ENCODE measurements around the gene BCR. TPM values are rescaled to one million over a fixed set of nuclear protein-coding genes. Genes with fewer than 3 reads are reported as not detected.

BCR gene
- total RNA-seq, 2 donors from 2014 or later: 40.3 to 47.4 TPM

GRCh38 chr22:23207729-23208393 lies 27.6 kb downstream of the BCR start:
- DNase-seq (ENCODE audit: low spot score): no peak
- intact Hi-C loops (cut with DNase I): no loop called here

DNA sequence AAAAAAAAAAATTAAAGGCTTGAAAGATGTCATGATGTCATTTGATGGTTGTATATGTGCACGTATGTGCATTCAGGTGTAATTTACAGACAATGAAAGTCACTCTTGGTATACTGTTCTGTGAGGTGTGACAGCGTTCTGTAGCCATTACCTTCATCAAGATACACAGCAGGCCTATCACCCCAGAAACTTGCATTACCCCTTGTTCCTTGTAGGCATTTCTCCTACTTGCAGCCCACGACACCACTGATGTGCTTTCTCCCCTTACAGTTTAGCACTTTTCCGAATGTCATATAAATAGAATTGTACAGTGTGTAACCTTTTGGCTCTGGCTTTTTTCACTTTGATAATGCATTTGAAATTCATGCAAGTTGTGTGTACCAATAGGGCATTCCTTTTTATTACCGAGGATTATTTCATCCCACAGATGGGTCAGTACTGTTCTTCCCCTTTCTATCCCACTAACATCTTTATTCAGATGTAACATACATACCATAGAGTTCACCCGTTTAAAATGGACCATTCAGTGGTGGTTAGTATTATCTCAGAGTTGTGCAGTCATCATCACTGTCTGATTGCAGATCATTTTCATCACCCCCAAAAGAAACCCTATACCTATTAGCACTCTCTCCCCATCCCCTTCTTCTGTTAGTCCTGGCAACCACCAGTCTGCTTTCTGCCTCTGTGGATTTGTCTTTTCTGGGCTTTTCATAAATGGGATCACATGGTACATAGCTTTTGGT lies 30.3 kb downstream of the BCR start:
- intact Hi-C loops (cut with DNase I): no loop called here
- DNase-seq (ENCODE audit: low spot score): no peak

DNA sequence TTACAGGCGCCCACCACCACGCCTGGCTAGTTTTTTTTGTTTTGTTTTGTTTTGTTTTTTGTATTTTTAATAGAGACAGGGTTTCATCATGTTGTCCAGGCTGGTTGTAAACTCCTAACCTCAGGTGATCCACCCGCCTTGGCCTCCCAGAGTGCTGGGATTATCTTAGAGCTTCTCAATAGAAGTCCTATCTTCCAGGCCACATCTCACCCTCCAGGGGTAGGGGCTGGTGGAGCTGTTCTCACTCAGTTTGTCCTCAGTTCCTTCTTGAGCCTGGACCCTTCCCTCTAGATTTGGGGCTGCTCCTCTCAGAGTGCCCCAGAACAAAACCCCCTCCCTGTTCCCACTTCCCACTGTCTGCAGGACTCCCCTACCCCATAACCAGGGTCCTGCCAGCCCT lies 31.3 kb downstream of the BCR start:
- no peak for DNase-seq (ENCODE audit: low spot score)
- intact Hi-C loops (cut with DNase I): no loop called here

- no peak for DNase-seq (ENCODE audit: low spot score)
- intact Hi-C loops (cut with DNase I): no loop called here
Measured at GRCh38 chr22:23212061-23213021, 32.0 kb downstream of the BCR start.

- DNase-seq (ENCODE audit: low spot score): no peak
- intact Hi-C loops (cut with DNase I): no loop called here
Measured at GRCh38 chr22:23213022-23213555, 32.8 kb downstream of the BCR start.

- DNase-seq (ENCODE audit: low spot score): no peak
- intact Hi-C loops (cut with DNase I): no loop called here
Measured at GRCh38 chr22:23213581-23214334, 33.4 kb downstream of the BCR start.

DNA sequence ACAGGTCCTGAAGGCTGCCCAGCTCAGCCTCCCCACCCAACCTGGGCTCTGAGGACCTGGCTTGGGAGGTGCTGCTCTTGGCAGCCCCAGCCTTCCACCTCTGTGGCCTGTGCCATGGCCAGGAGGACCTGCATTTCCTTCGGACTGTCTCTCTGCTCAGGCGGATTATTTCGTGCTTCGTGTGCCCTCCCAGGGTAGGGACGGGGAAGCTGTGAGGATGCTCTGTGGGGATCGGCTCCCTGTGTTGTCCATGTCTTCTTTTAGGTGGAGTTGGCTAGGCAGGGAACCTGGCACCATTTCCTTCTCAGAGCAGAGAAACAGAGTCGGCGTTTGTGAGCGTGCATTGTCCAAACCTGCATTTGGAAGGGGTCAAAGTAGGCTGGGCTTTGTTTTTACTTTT lies 34.1 kb downstream of the BCR start:
- no peak for DNase-seq (ENCODE audit: low spot score)
- intact Hi-C loops (cut with DNase I): no loop called here

- intact Hi-C loops (cut with DNase I): loop anchor here in 1 of 2 donors (5.0 kb wide), 1 partner anchor 33 kb away; the partner anchor contains the start of gene BCR
Measured at GRCh38 chr22:23215294-23216241, 35.3 kb downstream of the BCR start.

GRCh38 chr22:23216461-23217170 lies 36.3 kb downstream of the BCR start:
- DNase-seq (ENCODE audit: low spot score): no peak
- intact Hi-C loops (cut with DNase I): loop anchor here in 1 of 2 donors (5.0 kb wide), 1 partner anchor 34 kb away; the partner anchor contains the start of gene BCR

More at GRCh38 chr22:23215294-23216241, 35.3 kb downstream of the BCR start:
- DNase-seq (ENCODE audit: low spot score): no peak

DNA sequence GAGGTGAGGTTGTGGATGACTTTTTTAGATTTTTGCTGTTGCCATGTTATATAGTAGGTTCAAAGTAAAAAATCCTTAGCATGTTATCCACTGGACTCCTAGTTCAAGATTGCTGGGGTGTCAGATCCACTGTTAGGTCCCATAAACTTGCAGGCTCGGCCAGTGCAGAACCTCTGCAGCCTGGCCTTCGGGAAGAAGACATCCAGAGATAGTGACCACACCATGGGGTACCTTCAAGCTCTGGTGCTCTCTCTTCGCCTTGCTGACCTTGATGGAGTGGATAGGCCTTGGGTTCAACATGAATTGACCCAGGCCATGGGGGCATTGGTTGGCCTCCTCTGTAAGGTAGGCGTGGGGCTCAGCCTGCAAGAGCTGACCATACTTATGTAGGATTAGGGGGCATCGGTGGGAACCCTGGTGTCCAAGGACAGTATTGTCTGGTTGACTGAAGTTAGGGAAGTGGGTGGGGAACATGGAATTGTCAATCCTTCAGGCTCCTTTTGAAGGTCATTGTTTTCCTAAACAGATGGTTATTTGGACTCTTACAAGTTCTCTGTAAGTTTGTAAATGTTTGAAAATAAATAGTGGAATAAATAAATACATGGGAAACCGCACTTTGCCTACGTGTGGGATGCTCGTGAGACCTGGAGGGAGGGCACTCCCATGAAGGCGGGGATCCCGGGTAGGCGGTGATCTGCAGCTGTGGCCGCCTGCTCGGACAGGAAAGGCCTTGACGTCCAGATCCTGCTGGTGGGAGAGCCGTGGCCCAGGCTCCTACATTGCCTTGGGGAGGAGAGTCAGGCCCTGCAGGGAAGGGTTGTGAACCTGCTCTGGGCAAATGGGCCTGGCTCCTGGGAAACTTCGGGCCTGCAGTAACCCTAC lies 37.1 kb downstream of the BCR start:
- no peak for DNase-seq (ENCODE audit: low spot score)
- intact Hi-C loops (cut with DNase I): loop anchor here in 1 of 2 donors (5.0 kb wide), 1 partner anchor 35 kb away; the partner anchor contains the start of gene BCR

- intact Hi-C loops (cut with DNase I): loop anchor here in 1 of 2 donors (5.0 kb wide), 1 partner anchor 36 kb away; the partner anchor contains the start of gene BCR
- DNase-seq (ENCODE audit: low spot score): no peak
Measured at GRCh38 chr22:23218053-23218866, 38.0 kb downstream of the BCR start.

GRCh38 chr22:23218867-23219251 lies 38.5 kb downstream of the BCR start:
- intact Hi-C loops (cut with DNase I): loop anchor here in 1 of 2 donors (5.0 kb wide), 1 partner anchor 37 kb away; the partner anchor contains the start of gene BCR
- DNase-seq (ENCODE audit: low spot score): peak; percentile 87

DNA sequence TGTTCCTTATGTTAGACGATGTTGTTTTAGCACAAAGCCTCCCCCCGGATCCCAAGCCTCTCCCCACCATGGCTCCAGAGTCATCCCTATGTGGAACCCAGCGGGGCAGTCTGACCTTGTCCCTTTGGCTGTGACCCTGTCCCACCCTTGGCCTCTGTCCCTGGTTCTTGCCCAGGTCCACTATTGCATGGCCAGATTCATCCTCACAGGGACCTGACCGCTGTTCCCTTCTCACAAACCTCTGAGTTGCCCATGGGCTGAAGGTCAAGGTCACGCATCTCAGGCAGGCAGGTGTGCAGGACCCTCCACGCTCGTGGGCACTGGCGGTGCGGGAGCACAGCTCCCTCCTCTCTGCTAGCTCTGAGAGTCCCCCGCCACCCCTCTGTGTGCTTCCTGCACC lies 39.0 kb downstream of the BCR start:
- intact Hi-C loops (cut with DNase I): loop anchor here in 1 of 2 donors (5.0 kb wide), 1 partner anchor 37 kb away; the partner anchor contains the start of gene BCR
- no peak for DNase-seq (ENCODE audit: low spot score)

- intact Hi-C loops (cut with DNase I): loop anchor here in 1 of 2 donors (5.0 kb wide), 1 partner anchor 38 kb away; the partner anchor contains the start of gene BCR
- no peak for DNase-seq (ENCODE audit: low spot score)
Measured at GRCh38 chr22:23219822-23220484, 39.6 kb downstream of the BCR start.

Data from posterior vena cava (tissue), 2 donors.